ENCODE results near the gene IDE. TPM values are rescaled to one million over a fixed set of nuclear protein-coding genes. Genes with fewer than 3 reads are reported as not detected.

Gene IDE
- polyA plus RNA-seq, 2 donors, result 10.2 to 11.6 TPM

DNA sequence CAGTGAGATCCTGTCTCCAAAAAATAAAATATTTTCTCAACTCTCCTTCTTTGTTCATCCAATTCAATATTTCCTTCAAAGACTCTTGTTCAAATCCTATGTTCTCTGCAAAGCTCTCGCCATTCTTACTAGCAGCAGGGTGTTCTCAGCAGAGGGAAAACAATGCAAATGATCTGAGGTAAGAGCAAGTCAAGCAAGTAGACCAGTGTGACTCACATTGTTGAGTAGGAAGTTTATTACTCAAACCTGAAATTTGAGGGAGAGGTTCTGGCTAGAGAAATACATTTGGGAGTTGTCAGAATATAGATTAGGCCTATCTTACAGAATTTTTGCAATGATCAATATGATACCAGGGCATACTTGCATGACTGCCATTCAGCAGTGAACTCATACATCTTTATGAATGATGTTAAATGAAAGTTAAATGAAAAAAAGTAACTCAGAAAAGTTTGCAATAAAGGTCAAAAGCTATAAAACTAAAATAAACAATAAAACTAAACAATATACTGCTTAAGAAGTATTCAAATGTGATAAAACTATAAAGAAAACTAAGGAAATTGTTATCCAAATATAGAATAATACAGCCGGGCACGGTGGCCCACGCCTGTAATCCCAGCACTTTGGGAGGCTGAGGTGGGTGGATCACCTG, 5.8 kb downstream of the IDE start:
- H3K9me3 ChIP-seq (ENCODE audit: control insufficient read depth in 2 of 2, insufficient read depth in 1 of 2, low read depth in 1 of 2, low read length in 1 of 2), result no peaks in the 10 kb centered on the region
- H3K4me3 ChIP-seq (ENCODE audit: low read depth in 1 of 2, low read length in 2 of 2), result no peak overlapping the region
- WGBS, 2 donors, result 76 to 79% methylated on average over 4 of the region's 4 CpGs
- H3K4me1 ChIP-seq (ENCODE audit: control insufficient read depth in 2 of 2, insufficient read depth in 2 of 2, low read length in 1 of 2), result peaks cover 0 to 6% of the 10 kb centered on the region in 2 donors
- H3K36me3 ChIP-seq (ENCODE audit: control insufficient read depth in 2 of 2, insufficient read depth in 2 of 2, low read length in 1 of 2), result no peaks in the 10 kb centered on the region
- H3K27ac ChIP-seq (ENCODE audit: low read depth in 2 of 2, low read length in 1 of 2), result peak overlapping the region; percentile 66 to 74
- no peaks in the 10 kb centered on the region for H3K27me3 ChIP-seq (ENCODE audit: control insufficient read depth in 1 of 2, insufficient read depth in 2 of 2, low read length in 2 of 2)

DNA sequence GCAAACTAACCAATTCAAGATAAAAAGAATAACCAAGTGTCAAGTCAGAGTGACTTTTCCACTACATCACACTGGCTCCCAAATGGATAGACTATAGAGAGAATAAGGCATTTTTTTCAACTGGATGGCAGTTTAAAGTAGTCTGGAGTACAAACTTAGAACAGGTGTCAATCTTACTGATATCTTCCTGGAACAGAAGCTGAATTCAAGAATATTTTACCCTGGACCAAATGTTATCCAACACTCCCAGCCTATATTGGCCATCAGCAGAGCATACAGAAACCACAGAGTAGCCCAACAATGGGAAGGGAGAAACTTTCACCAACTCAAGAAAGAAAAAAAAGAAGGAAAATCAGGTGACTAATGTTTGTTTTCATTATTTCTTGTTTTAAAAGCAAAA, 11.5 kb downstream of the IDE start:
- no peak overlapping the region for H3K4me3 ChIP-seq (ENCODE audit: low read depth in 1 of 2, low read length in 2 of 2)
- H3K36me3 ChIP-seq (ENCODE audit: control insufficient read depth in 2 of 2, insufficient read depth in 2 of 2, low read length in 1 of 2), result no peaks in the 10 kb centered on the region
- H3K27me3 ChIP-seq (ENCODE audit: control insufficient read depth in 1 of 2, insufficient read depth in 2 of 2, low read length in 2 of 2), result no peaks in the 10 kb centered on the region
- H3K9me3 ChIP-seq (ENCODE audit: control insufficient read depth in 2 of 2, insufficient read depth in 1 of 2, low read depth in 1 of 2, low read length in 1 of 2), result no peaks in the 10 kb centered on the region
- H3K4me1 ChIP-seq (ENCODE audit: control insufficient read depth in 2 of 2, insufficient read depth in 2 of 2, low read length in 1 of 2), result peaks cover 0 to 3% of the 10 kb centered on the region in 2 donors
- H3K27ac ChIP-seq (ENCODE audit: low read depth in 2 of 2, low read length in 1 of 2), result no peak overlapping the region

- Histone ChIP-seq H3K27me3 (ENCODE audit: control insufficient read depth in 1 of 2, insufficient read depth in 2 of 2, low read length in 2 of 2) (no peaks in the 10 kb centered on the region), H3K9me3 (ENCODE audit: control insufficient read depth in 2 of 2, insufficient read depth in 1 of 2, low read depth in 1 of 2, low read length in 1 of 2) (peaks cover 0 to 3% of the 10 kb centered on the region in 2 donors), H3K27ac (ENCODE audit: low read depth in 2 of 2, low read length in 1 of 2) (no peak overlapping the region), H3K36me3 (ENCODE audit: control insufficient read depth in 2 of 2, insufficient read depth in 2 of 2, low read length in 1 of 2) (peaks cover 0 to 2% of the 10 kb centered on the region in 2 donors), H3K4me1 (ENCODE audit: control insufficient read depth in 2 of 2, insufficient read depth in 2 of 2, low read length in 1 of 2) (no peaks in the 10 kb centered on the region), H3K4me3 (ENCODE audit: low read depth in 1 of 2, low read length in 2 of 2) (no peak overlapping the region)
- 95 to 96% methylated on average over 4 of the region's 4 CpGs for WGBS, 2 donors
These were observed 14.8 kb downstream of the IDE start for GRCh38 chr10:92559046-92559445.

DNA sequence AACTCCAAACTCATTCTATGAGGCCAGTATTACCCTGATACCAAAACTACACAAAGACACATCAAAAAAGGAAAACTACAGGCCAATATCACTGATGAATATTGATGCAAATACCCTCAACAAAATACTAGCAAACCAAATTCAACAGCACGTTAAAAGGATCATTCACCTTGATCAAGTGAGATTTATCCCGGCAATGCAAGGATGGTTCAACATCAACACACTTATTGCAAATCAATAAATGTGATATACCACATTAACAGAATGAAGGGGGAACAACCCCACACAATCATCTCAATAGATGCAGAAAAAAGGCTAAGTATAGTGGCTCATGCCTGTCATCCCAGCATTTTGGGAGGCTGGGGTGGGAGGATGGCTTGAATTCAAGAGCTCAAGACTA, 19.9 kb downstream of the IDE start:
- Histone ChIP-seq H3K4me1 (ENCODE audit: control insufficient read depth in 2 of 2, insufficient read depth in 2 of 2, low read length in 1 of 2) (no peaks in the 10 kb centered on the region), H3K4me3 (ENCODE audit: low read depth in 1 of 2, low read length in 2 of 2) (no peak overlapping the region), H3K27me3 (ENCODE audit: control insufficient read depth in 1 of 2, insufficient read depth in 2 of 2, low read length in 2 of 2) (no peaks in the 10 kb centered on the region), H3K27ac (ENCODE audit: low read depth in 2 of 2, low read length in 1 of 2) (no peak overlapping the region), H3K9me3 (ENCODE audit: control insufficient read depth in 2 of 2, insufficient read depth in 1 of 2, low read depth in 1 of 2, low read length in 1 of 2) (peaks cover 0 to 3% of the 10 kb centered on the region in 2 donors), H3K36me3 (ENCODE audit: control insufficient read depth in 2 of 2, insufficient read depth in 2 of 2, low read length in 1 of 2) (peaks cover 0 to 2% of the 10 kb centered on the region in 2 donors)
- WGBS, 2 donors, result 93 to 98% methylated on average over 2 of the region's 2 CpGs

DNA sequence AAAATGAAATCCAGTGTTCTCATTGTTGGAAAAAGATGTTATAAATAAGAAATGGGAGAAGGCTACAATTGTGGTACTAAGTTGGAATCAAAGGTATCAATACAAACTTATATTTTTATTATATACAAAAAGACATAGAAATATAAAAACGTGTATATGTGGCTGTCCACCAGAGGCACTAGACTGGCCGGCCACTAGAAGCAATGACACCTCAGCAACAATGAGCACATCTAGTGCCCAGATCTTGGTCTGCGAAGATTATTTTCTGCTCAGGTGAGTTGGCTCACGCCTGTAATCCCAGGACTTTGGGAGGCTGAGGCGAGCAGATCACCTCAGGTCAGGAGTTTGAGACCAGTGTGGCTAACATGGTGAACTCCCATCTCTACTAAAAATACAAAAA, 21.6 kb downstream of the IDE start:
- no peaks in the 10 kb centered on the region for H3K4me1 ChIP-seq (ENCODE audit: control insufficient read depth in 2 of 2, insufficient read depth in 2 of 2, low read length in 1 of 2)
- H3K36me3 ChIP-seq (ENCODE audit: control insufficient read depth in 2 of 2, insufficient read depth in 2 of 2, low read length in 1 of 2), result peaks cover 0 to 2% of the 10 kb centered on the region in 2 donors
- H3K9me3 ChIP-seq (ENCODE audit: control insufficient read depth in 2 of 2, insufficient read depth in 1 of 2, low read depth in 1 of 2, low read length in 1 of 2), result peaks cover 0 to 3% of the 10 kb centered on the region in 2 donors
- 86 to 93% methylated on average over 5 of the region's 5 CpGs for WGBS, 2 donors
- no peak overlapping the region for H3K27ac ChIP-seq (ENCODE audit: low read depth in 2 of 2, low read length in 1 of 2)
- no peaks in the 10 kb centered on the region for H3K27me3 ChIP-seq (ENCODE audit: control insufficient read depth in 1 of 2, insufficient read depth in 2 of 2, low read length in 2 of 2)
- no peak overlapping the region for H3K4me3 ChIP-seq (ENCODE audit: low read depth in 1 of 2, low read length in 2 of 2)

GRCh38 chr10:92550924-92551323, 23.0 kb downstream of the IDE start:
- Histone ChIP-seq H3K9me3 (ENCODE audit: control insufficient read depth in 2 of 2, insufficient read depth in 1 of 2, low read depth in 1 of 2, low read length in 1 of 2) (peaks cover 0 to 3% of the 10 kb centered on the region in 2 donors), H3K36me3 (ENCODE audit: control insufficient read depth in 2 of 2, insufficient read depth in 2 of 2, low read length in 1 of 2) (peaks cover 0 to 4% of the 10 kb centered on the region in 2 donors), H3K27me3 (ENCODE audit: control insufficient read depth in 1 of 2, insufficient read depth in 2 of 2, low read length in 2 of 2) (no peaks in the 10 kb centered on the region), H3K4me3 (ENCODE audit: low read depth in 1 of 2, low read length in 2 of 2) (no peak overlapping the region), H3K27ac (ENCODE audit: low read depth in 2 of 2, low read length in 1 of 2) (no peak overlapping the region), H3K4me1 (ENCODE audit: control insufficient read depth in 2 of 2, insufficient read depth in 2 of 2, low read length in 1 of 2) (no peaks in the 10 kb centered on the region)
- 52 to 72% methylated on average over 2 of the region's 2 CpGs for WGBS, 2 donors

GRCh38 chr10:92547676-92548075, 26.2 kb downstream of the IDE start:
- Histone ChIP-seq H3K27ac (ENCODE audit: low read depth in 2 of 2, low read length in 1 of 2) (no peak overlapping the region), H3K4me1 (ENCODE audit: control insufficient read depth in 2 of 2, insufficient read depth in 2 of 2, low read length in 1 of 2) (no peaks in the 10 kb centered on the region), H3K4me3 (ENCODE audit: low read depth in 1 of 2, low read length in 2 of 2) (no peak overlapping the region), H3K9me3 (ENCODE audit: control insufficient read depth in 2 of 2, insufficient read depth in 1 of 2, low read depth in 1 of 2, low read length in 1 of 2) (no peaks in the 10 kb centered on the region), H3K36me3 (ENCODE audit: control insufficient read depth in 2 of 2, insufficient read depth in 2 of 2, low read length in 1 of 2) (peaks cover 0 to 2% of the 10 kb centered on the region in 2 donors), H3K27me3 (ENCODE audit: control insufficient read depth in 1 of 2, insufficient read depth in 2 of 2, low read length in 2 of 2) (no peaks in the 10 kb centered on the region)
- WGBS, 2 donors, result 92 to 94% methylated on average over 4 of the region's 4 CpGs

DNA sequence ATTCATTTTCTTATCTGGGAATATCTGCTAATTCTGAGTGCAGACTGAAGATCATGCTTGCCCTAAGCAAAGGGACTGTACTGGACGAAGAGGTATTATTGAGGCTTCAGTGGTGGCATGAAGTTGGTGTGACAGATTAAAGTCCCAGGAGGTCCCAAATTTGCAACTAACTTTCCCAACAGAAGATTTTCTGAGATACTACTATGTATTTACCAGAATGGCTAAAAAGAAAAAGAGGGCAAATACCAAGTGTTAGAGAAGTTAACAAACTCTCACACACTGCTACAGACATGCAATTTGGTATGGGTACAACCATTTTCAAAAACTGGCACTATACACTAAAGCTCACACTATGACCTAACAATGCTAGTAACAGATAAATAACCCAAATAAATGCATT, 28.3 kb downstream of the IDE start:
- H3K4me3 ChIP-seq (ENCODE audit: low read depth in 1 of 2, low read length in 2 of 2), result no peak overlapping the region
- WGBS, 2 donors, result 85 to 100% methylated on average over 1 of the region's 1 CpG
- H3K4me1 ChIP-seq (ENCODE audit: control insufficient read depth in 2 of 2, insufficient read depth in 2 of 2, low read length in 1 of 2), result no peaks in the 10 kb centered on the region
- peaks cover 0 to 2% of the 10 kb centered on the region in 2 donors for H3K36me3 ChIP-seq (ENCODE audit: control insufficient read depth in 2 of 2, insufficient read depth in 2 of 2, low read length in 1 of 2)
- no peaks in the 10 kb centered on the region for H3K27me3 ChIP-seq (ENCODE audit: control insufficient read depth in 1 of 2, insufficient read depth in 2 of 2, low read length in 2 of 2)
- no peaks in the 10 kb centered on the region for H3K9me3 ChIP-seq (ENCODE audit: control insufficient read depth in 2 of 2, insufficient read depth in 1 of 2, low read depth in 1 of 2, low read length in 1 of 2)
- H3K27ac ChIP-seq (ENCODE audit: low read depth in 2 of 2, low read length in 1 of 2), result no peak overlapping the region

DNA sequence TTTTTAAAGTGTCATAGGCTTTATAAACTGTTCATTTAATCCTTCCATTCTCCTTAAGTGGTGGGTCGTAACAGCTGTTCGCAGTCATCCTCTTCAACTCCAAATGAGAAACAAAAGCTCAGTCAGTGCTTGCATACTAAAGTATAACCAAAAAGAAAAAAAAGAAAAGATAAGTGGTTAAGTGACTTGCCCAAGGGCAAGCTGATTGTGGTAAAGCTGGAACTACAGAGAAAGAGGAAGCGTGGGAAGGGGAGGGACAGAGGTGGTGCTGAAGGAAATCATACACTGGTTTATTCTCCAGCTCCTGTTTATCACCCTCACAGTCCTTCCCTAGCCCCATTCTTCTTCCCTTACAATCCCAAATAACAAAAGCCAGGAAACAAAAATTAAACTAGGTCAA, 29.6 kb downstream of the IDE start:
- Histone ChIP-seq H3K4me1 (ENCODE audit: control insufficient read depth in 2 of 2, insufficient read depth in 2 of 2, low read length in 1 of 2) (no peaks in the 10 kb centered on the region), H3K27me3 (ENCODE audit: control insufficient read depth in 1 of 2, insufficient read depth in 2 of 2, low read length in 2 of 2) (no peaks in the 10 kb centered on the region), H3K9me3 (ENCODE audit: control insufficient read depth in 2 of 2, insufficient read depth in 1 of 2, low read depth in 1 of 2, low read length in 1 of 2) (no peaks in the 10 kb centered on the region), H3K4me3 (ENCODE audit: low read depth in 1 of 2, low read length in 2 of 2) (no peak overlapping the region), H3K27ac (ENCODE audit: low read depth in 2 of 2, low read length in 1 of 2) (no peak overlapping the region), H3K36me3 (ENCODE audit: control insufficient read depth in 2 of 2, insufficient read depth in 2 of 2, low read length in 1 of 2) (peaks cover 0 to 2% of the 10 kb centered on the region in 2 donors)
- 50 to 61% methylated on average over 3 of the region's 3 CpGs for WGBS, 2 donors

- H3K36me3 ChIP-seq (ENCODE audit: control insufficient read depth in 2 of 2, insufficient read depth in 2 of 2, low read length in 1 of 2), result peaks cover 0 to 2% of the 10 kb centered on the region in 2 donors
- no peak overlapping the region for H3K4me3 ChIP-seq (ENCODE audit: low read depth in 1 of 2, low read length in 2 of 2)
- H3K9me3 ChIP-seq (ENCODE audit: control insufficient read depth in 2 of 2, insufficient read depth in 1 of 2, low read depth in 1 of 2, low read length in 1 of 2), result no peaks in the 10 kb centered on the region
- no peaks in the 10 kb centered on the region for H3K4me1 ChIP-seq (ENCODE audit: control insufficient read depth in 2 of 2, insufficient read depth in 2 of 2, low read length in 1 of 2)
- H3K27me3 ChIP-seq (ENCODE audit: control insufficient read depth in 1 of 2, insufficient read depth in 2 of 2, low read length in 2 of 2), result no peaks in the 10 kb centered on the region
- no peak overlapping the region for H3K27ac ChIP-seq (ENCODE audit: low read depth in 2 of 2, low read length in 1 of 2)
- 89 to 91% methylated on average over 5 of the region's 5 CpGs for WGBS, 2 donors
These were observed 31.4 kb downstream of the IDE start for GRCh38 chr10:92542458-92542857.

Measured in esophagus (tissue), 2 donors.